ENCODE results near the gene PLCD4.

DNA sequence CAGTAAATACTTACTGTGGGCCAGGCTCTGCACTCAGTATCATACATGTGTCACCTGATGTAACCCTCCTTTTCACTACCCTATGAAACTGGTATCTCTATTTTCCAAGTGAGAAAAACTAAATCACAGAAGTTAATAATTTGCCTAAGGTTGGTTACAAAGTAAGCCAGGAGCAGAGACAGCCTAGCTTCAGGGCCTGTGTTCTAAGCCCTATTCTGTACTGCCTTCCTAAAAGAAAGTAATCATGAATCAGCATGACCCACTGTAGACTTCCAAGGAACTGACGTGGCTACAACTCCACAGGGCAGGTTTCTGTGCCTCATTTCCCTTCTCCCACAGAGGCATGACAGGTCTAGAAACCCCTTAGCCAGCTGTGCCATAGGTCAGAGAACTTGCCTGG is 37.4 kb downstream of the PLCD4 start:
- TF ChIP-seq, protein P1, sequence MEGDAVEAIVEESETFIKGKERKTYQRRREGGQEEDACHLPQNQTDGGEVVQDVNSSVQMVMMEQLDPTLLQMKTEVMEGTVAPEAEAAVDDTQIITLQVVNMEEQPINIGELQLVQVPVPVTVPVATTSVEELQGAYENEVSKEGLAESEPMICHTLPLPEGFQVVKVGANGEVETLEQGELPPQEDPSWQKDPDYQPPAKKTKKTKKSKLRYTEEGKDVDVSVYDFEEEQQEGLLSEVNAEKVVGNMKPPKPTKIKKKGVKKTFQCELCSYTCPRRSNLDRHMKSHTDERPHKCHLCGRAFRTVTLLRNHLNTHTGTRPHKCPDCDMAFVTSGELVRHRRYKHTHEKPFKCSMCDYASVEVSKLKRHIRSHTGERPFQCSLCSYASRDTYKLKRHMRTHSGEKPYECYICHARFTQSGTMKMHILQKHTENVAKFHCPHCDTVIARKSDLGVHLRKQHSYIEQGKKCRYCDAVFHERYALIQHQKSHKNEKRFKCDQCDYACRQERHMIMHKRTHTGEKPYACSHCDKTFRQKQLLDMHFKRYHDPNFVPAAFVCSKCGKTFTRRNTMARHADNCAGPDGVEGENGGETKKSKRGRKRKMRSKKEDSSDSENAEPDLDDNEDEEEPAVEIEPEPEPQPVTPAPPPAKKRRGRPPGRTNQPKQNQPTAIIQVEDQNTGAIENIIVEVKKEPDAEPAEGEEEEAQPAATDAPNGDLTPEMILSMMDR (IDR thresholded peaks at IDR 0.05) = no peak
- TF ChIP-seq POLR2AphosphoS5 (IDR thresholded peaks at IDR 0.05) (no peak), POLR2A (IDR thresholded peaks at IDR 0.05) (no peak)
